HS-5 (cell line): ENCODE data around the gene COBL.

Experiments used
- DNase-seq: peaks from one replicate; pipeline ENCODE4 v3.0.0-alpha.2; 2012; ENCODE audit warnings: low read depth

COBL gene

GRCh38 chr7:51250512-51250911 lies 66.1 kb downstream of the COBL start:
- DNase-seq = no peak

- no peak for DNase-seq
Measured at GRCh38 chr7:51249991-51250390, 66.6 kb downstream of the COBL start.

- DNase-seq = peak; percentile 26
Measured at GRCh38 chr7:51249187-51249945, 67.2 kb downstream of the COBL start.

- no peak for DNase-seq
Measured at GRCh38 chr7:51246258-51247245, 70.1 kb downstream of the COBL start.

- no peak for DNase-seq
Measured at GRCh38 chr7:51244885-51245284, 71.7 kb downstream of the COBL start.

GRCh38 chr7:51244053-51244452 lies 72.6 kb downstream of the COBL start:
- DNase-seq = no peak

- no peak for DNase-seq
Measured at GRCh38 chr7:51243631-51244030, 73.0 kb downstream of the COBL start.

- no peak for DNase-seq
Measured at GRCh38 chr7:51242881-51243518, 73.6 kb downstream of the COBL start.

GRCh38 chr7:51242007-51242691 lies 74.5 kb downstream of the COBL start:
- DNase-seq = no peak

- DNase-seq = no peak
Measured at GRCh38 chr7:51240868-51241267, 75.7 kb downstream of the COBL start.

GRCh38 chr7:51239691-51240090 lies 76.9 kb downstream of the COBL start:
- DNase-seq = no peak

- no peak for DNase-seq
Measured at GRCh38 chr7:51238981-51239495, 77.6 kb downstream of the COBL start.

GRCh38 chr7:51237446-51238133 lies 79.0 kb downstream of the COBL start:
- no peak for DNase-seq

- DNase-seq = no peak
Measured at GRCh38 chr7:51236470-51237132, 80.0 kb downstream of the COBL start.

- no peak for DNase-seq
Measured at GRCh38 chr7:51235593-51236313, 80.9 kb downstream of the COBL start.

- DNase-seq = no peak
Measured at GRCh38 chr7:51234609-51235308, 81.8 kb downstream of the COBL start.

- DNase-seq = no peak
Measured at GRCh38 chr7:51234139-51234538, 82.5 kb downstream of the COBL start.

GRCh38 chr7:51233374-51233773 lies 83.2 kb downstream of the COBL start:
- DNase-seq = no peak

GRCh38 chr7:51230723-51231122 lies 85.9 kb downstream of the COBL start:
- no peak for DNase-seq
